SK-N-SH (cell line): ENCODE measurements around the gene OBSL1. TPM values are rescaled to one million over a fixed set of nuclear protein-coding genes. Genes with fewer than 3 reads are reported as not detected.

Experiments
- CTCF ChIA-PET: fragments of 300-600, 350-600 bp; formaldehyde crosslinking; extraction: SDS; loops from one replicate; lab custom pipeline; 2021; lab: Yijun Ruan, JAX
- POLR2A ChIA-PET: fragments of 350-600 bp; sonication (Branson Sonifier 250); formaldehyde crosslinking; extraction: SDS; loops from one replicate; lab custom pipeline; 2020; ENCODE audit warnings: antibody characterized with exemption, inconsistent platforms; lab: Yijun Ruan, JAX
- DNase-seq: peaks from one replicate; pipeline ENCODE4 v3.0.0; 2012
- H2AFZ ChIP-seq: fragments of 200-600 bp; sonication (generic); 2 replicates; pipeline ENCODE4 v1.8.1; 2016; ENCODE audit warnings: antibody characterized with exemption, mild to moderate bottlenecking, low read depth
- H3F3A ChIP-seq: fragments of 200-600 bp; sonication (generic); replicated peaks from 2 replicates; pipeline ENCODE3; 2016; ENCODE audit warnings: antibody characterized with exemption, mild to moderate bottlenecking; ENCODE audit not compliant: insufficient read depth
- H3K27ac ChIP-seq, 2 experiments: fragments of 200-500 bp in 1 of 2; fragments of 200-600 bp in 1 of 2; sonication (Bioruptor generic) in 1 of 2; sonication (generic), shearing (Covaris generic) in 1 of 2; 2 replicates each; pipeline versions ENCODE4 v1.5.1 to v1.6.1; 2014 to 2016; ENCODE audit warnings: low read depth in 2 of 2, inconsistent platforms in 1 of 2, low read length in 1 of 2, mild to moderate bottlenecking in 1 of 2, mixed read lengths in 1 of 2
- H3K27me3 ChIP-seq: fragments of 200-600 bp; sonication (generic), shearing (Covaris generic); 2 replicates; pipeline ENCODE4 v1.6.1; 2016; ENCODE audit warnings: mixed run types; ENCODE audit not compliant: insufficient read depth
- H3K36me3 ChIP-seq, 2 experiments: fragments of 200-500 bp in 1 of 2; fragments of 200-600 bp in 1 of 2; sonication (Bioruptor generic) in 1 of 2; sonication (generic) in 1 of 2; replicated peaks in 1 of 2; 2 replicates each; pipeline versions ENCODE3 to v1.5.1; 2014 to 2016; ENCODE audit warnings: low read length in 1 of 2, mild to moderate bottlenecking in 1 of 2; ENCODE audit not compliant: insufficient read depth in 2 of 2, control insufficient read depth in 1 of 2
- H3K4me1 ChIP-seq, 2 experiments: fragments of 200-500 bp in 1 of 2; fragments of 200-600 bp in 1 of 2; sonication (Bioruptor generic) in 1 of 2; sonication (generic), shearing (Covaris generic) in 1 of 2; 2 replicates each; pipeline versions ENCODE4 v1.5.1 to v1.6.1; 2014 to 2016; ENCODE audit warnings: low read depth in 1 of 2, low read length in 1 of 2, mixed run types in 1 of 2; ENCODE audit not compliant: insufficient read depth in 2 of 2, control insufficient read depth in 1 of 2
- H3K4me2 ChIP-seq: fragments of 200-600 bp; sonication (generic), shearing (Covaris generic); 2 replicates; pipeline ENCODE4 v1.6.1; 2017; ENCODE audit warnings: mixed run types
- H3K4me3 ChIP-seq, 2 experiments: fragments of 200-500 bp in 1 of 2; fragments of 200-600 bp in 1 of 2; sonication (Bioruptor generic) in 1 of 2; sonication (generic), shearing (Covaris generic) in 1 of 2; 2 replicates each; pipeline versions ENCODE4 v1.5.1 to v1.8.1; 2014 to 2016; ENCODE audit warnings: low read depth in 2 of 2, inconsistent platforms in 1 of 2, low read length in 1 of 2, mild to moderate bottlenecking in 1 of 2, mixed read lengths in 1 of 2, moderate library complexity in 1 of 2
- H3K79me2 ChIP-seq: fragments of 200-600 bp; sonication (generic); 2 replicates; pipeline ENCODE4 v1.8.1; 2017; ENCODE audit warnings: mild to moderate bottlenecking; ENCODE audit not compliant: insufficient read depth
- H3K9ac ChIP-seq: fragments of 200-600 bp; sonication (generic); 2 replicates; pipeline ENCODE4 v1.6.1; 2017; ENCODE audit warnings: mixed run types
- H3K9me2 ChIP-seq: fragments of 200-600 bp; sonication (generic); 2 replicates; pipeline ENCODE4 v1.6.1; 2017; ENCODE audit warnings: mixed run types
- H3K9me3 ChIP-seq: fragments of 200-600 bp; sonication (generic); 2 replicates; pipeline ENCODE4 v1.6.1; 2017; ENCODE audit warnings: mixed run types, mild to moderate bottlenecking, moderate library complexity
- H4K20me1 ChIP-seq: fragments of 200-600 bp; sonication (generic); 2 replicates; pipeline ENCODE4 v1.6.1; 2017; ENCODE audit warnings: mild to moderate bottlenecking, mixed run types; ENCODE audit not compliant: insufficient read depth
- CHD2 ChIP-seq: fragments of 150-350 bp; IDR thresholded peaks from 2 replicates; pipeline ENCODE4 v1.6.1; 2018; ENCODE audit warnings: low read length; ENCODE audit not compliant: partially characterized antibody
- GATA2 ChIP-seq: sonication (generic); formaldehyde crosslinking; IDR thresholded peaks from 2 replicates; pipeline ENCODE4 v1.5.0; 2020; ENCODE audit warnings: mild to moderate bottlenecking, missing genetic modification reagents
- JUND ChIP-seq: IDR thresholded peaks from 2 replicates; pipeline ENCODE4 v1.4.0; 2012
- MXI1 ChIP-seq: IDR thresholded peaks from 2 replicates; pipeline ENCODE4 v1.6.1; 2012; ENCODE audit warnings: mild to moderate bottlenecking, low read depth, low read length, improper control_type of control experiment
- RAD21 ChIP-seq: IDR thresholded peaks from 2 replicates; pipeline ENCODE4 v1.6.1; 2012; ENCODE audit warnings: mild to moderate bottlenecking, low read length
- SIN3A ChIP-seq: IDR thresholded peaks from 2 replicates; pipeline ENCODE4 v1.6.1; 2012; ENCODE audit warnings: low read depth, mild to moderate bottlenecking, low read length, moderate library complexity, borderline replicate concordance
- TAF1 ChIP-seq: IDR thresholded peaks from 2 replicates; pipeline ENCODE4 v1.6.1; 2012; ENCODE audit warnings: low read depth, mild to moderate bottlenecking, low read length, moderate library complexity, borderline replicate concordance
- WGBS: methylation state at CpG from one replicate; pipeline ENCODE4 v1.1.6; 2017; ENCODE audit warnings: low lambda C conversion rate; 5-methylcytosine and 5-hydroxymethylcytosine counted together
- polyA plus RNA-seq, 3 experiments: library from polyadenylated mRNA; depleted of rRNA; stranded (reverse); fragments of >200 nt; gene quantifications; 2 replicates each; pipeline ENCODE4 v1.2.3, GENCODE V29; 2012
- TF ChIP-seq, protein P1 (sequence below): fragments of 150-350 bp; IDR thresholded peaks from 2 replicates; pipeline ENCODE4 v1.6.1; 2016; ENCODE audit warnings: mild to moderate bottlenecking, low read depth, low read length
- TF ChIP-seq, protein P2 (sequence below): IDR thresholded peaks from 2 replicates; pipeline ENCODE4 v1.4.0; 2012; ENCODE audit warnings: low read depth
- TF ChIP-seq, protein P3 (sequence below): IDR thresholded peaks from 2 replicates; pipeline ENCODE4 v1.4.0; 2012; ENCODE audit warnings: low read depth, borderline replicate concordance

Gene OBSL1
- polyA plus RNA-seq, 1 of the 3 experiments (the other 2 are of a cell fraction): 93.0 TPM

DNA sequence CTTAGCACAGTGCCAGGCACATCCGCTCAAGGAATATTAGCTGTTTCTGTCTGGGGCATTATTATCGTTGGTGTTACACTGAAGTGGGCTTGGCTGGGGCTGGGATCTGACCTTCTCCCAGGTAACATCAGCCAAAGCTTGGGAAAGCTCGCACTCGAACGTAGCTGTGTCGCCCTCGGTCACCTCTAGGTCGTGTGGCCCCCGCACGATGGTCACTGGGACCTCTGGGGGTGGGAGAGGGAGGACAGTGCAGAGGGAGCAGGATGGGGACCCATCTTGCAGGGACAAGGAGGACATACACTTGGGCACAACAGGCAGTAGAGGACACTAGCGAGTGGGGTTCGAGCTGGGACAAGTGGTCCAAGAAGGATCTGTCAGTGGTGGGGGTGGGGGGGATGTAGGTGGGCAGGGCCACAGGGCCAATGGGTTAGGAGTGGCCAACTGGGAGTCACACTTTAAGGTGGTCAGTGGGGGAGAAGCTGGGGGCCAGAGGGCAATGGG, 17.8 kb downstream of the OBSL1 start (continued):
- TF ChIP-seq TAF1 (no peak), CHD2 (no peak)

DNA sequence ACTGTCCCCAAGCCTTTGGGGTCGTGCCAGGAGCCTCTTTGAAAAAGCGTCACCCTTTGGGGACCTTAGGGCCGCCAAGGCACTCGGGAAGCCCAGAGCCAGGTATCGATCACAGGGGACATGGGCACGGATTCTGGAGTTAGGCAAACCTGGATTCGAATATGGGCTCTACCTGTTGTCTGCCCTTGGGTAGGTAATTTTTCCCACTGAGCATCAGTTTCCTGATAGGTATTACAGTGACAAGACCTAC, 18.2 kb downstream of the OBSL1 start:
- no peaks in the 10 kb centered on the region for H3K9me3 ChIP-seq
- ChIA-PET POLR2A (interaction anchor here (0.9 to 2.9 kb wide), 5 partner anchors 8 to 45 kb away, joined by 3 to 25 read pairs (median 12); partner anchors contain the start of genes CHPF, INHA, OBSL1 and STK11IP), CTCF (interaction anchor here (1.1 to 3.9 kb wide), 6 partner anchors 9 to 150 kb away, joined by 3 to 36 read pairs (median 6); partner anchors contain the start of genes CHPF and TMEM198)
- 12% methylated on average over 7 of the region's 7 CpGs for WGBS
- no peaks in the 10 kb centered on the region for H3K9me2 ChIP-seq
- peaks cover 0 to 24% of the 10 kb centered on the region in 2 experiments; a peak in 1 of 4 replicates for H3K4me1 ChIP-seq
- H3K79me2 ChIP-seq: no peaks in the 10 kb centered on the region
- TF ChIP-seq JUND (no peak), SIN3A (no peak), GATA2 (CRISPR knock-in tag) (no peak), RAD21 (no peak)
- TF ChIP-seq, protein P1, sequence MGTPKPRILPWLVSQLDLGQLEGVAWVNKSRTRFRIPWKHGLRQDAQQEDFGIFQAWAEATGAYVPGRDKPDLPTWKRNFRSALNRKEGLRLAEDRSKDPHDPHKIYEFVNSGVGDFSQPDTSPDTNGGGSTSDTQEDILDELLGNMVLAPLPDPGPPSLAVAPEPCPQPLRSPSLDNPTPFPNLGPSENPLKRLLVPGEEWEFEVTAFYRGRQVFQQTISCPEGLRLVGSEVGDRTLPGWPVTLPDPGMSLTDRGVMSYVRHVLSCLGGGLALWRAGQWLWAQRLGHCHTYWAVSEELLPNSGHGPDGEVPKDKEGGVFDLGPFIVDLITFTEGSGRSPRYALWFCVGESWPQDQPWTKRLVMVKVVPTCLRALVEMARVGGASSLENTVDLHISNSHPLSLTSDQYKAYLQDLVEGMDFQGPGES: no peak
- no peaks in the 10 kb centered on the region for H3F3A ChIP-seq
- H3K36me3 ChIP-seq: no peaks in the 10 kb centered on the region
- no peaks in the 10 kb centered on the region for H3K27me3 ChIP-seq
- peak overlapping the region; percentile 98 for H3K4me2 ChIP-seq
- H3K4me3 ChIP-seq: peak overlapping the region; percentile 67 to 74
- 0 out of 2 replicates have a peak overlapping the region, but pooled peaks have one; percentile 73 for H3K9ac ChIP-seq
- H3K27ac ChIP-seq: no peak overlapping the region; a peak in 1 of 4 replicates
- no peak for DNase-seq
- peak overlapping the region; percentile 96; the same call in 1 of the 2 replicates for H2AFZ ChIP-seq
- no peaks in the 10 kb centered on the region for H4K20me1 ChIP-seq

DNA sequence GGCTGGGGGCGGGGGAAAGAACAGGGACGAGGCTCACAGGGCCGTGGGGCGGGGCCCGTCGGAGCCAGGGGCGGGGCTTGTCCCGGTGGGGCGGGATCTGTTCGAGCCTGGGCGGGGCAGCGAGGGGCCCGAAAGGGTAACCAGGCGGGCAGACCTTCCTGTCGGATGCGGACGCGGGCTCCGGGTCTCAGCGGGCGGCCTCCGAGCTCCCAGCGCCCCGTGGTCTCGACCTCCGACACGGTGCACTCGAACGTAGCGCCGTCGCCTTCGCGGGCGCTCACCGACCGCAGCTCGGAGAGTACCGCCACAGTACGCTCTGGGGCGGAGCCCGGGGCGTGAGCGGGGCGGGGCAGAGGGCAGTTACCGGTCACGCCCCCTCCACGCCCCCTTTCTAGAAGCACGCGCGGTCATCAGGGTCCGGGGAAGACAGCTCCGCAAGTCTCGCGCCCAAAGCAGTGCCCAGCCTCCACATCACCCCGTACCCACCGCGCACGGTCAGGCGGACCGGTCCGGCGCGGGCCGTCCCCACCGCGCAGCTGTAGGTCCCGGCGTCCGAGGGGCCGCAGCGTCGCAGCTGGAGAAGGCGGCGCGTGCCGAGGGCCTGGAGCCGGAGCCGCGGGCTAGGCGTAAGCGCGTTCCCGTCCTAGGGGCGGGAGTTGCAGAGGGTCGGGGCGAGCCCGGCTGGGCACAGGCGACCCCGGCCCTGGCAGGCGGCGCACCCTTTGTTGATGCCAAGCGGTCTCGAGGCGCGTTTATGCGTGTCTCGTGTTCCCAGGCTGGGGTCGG, 18.8 kb downstream of the OBSL1 start:
- no peaks in the 10 kb centered on the region for H3K9me3 ChIP-seq
- POLR2A ChIA-PET: interaction anchor here (0.8 to 2.9 kb wide), 7 partner anchors 9 to 45 kb away, joined by 3 to 25 read pairs (median 9); partner anchors contain the start of genes CHPF, INHA, OBSL1 and STK11IP
- no peaks in the 10 kb centered on the region for H4K20me1 ChIP-seq
- peak overlapping the region; percentile 73 for H3K9ac ChIP-seq
- H3K4me1 ChIP-seq: peaks cover 0 to 27% of the 10 kb centered on the region in 2 experiments; a peak in 1 of 4 replicates
- peak; percentile 96 for DNase-seq
- H3K79me2 ChIP-seq: no peaks in the 10 kb centered on the region
- no peaks in the 10 kb centered on the region for H3K27me3 ChIP-seq
- CTCF ChIA-PET: interaction anchor here (1.1 to 3.9 kb wide), 7 partner anchors 8 to 150 kb away, joined by 3 to 36 read pairs (median 8); partner anchors contain the start of genes CHPF, STK11IP and TMEM198
- no peaks in the 10 kb centered on the region for H3K36me3 ChIP-seq
- H3F3A ChIP-seq: no peaks in the 10 kb centered on the region
- peak overlapping the region; percentile 98 for H3K4me2 ChIP-seq
- peak overlapping the region; percentile 67 to 74 for H3K4me3 ChIP-seq
- peak overlapping the region; percentile 96 for H2AFZ ChIP-seq
- 0% methylated on average over 2 of the region's 99 CpGs for WGBS
- TF ChIP-seq TAF1 (no peak), SIN3A (peak; percentile 68; the same call in 1 of the 2 replicates), MXI1 (peak; percentile 69)
- TF ChIP-seq, protein P2, sequence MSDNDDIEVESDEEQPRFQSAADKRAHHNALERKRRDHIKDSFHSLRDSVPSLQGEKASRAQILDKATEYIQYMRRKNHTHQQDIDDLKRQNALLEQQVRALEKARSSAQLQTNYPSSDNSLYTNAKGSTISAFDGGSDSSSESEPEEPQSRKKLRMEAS: peak; percentile 71
- TF ChIP-seq, protein P3, sequence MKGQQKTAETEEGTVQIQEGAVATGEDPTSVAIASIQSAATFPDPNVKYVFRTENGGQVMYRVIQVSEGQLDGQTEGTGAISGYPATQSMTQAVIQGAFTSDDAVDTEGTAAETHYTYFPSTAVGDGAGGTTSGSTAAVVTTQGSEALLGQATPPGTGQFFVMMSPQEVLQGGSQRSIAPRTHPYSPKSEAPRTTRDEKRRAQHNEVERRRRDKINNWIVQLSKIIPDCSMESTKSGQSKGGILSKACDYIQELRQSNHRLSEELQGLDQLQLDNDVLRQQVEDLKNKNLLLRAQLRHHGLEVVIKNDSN: no peak
- H3K9me2 ChIP-seq: no peaks in the 10 kb centered on the region
- peak overlapping the region; percentile 36 to 80; a peak in 3 of 4 replicates for H3K27ac ChIP-seq
